HG02840 (cell line): ENCODE data around the gene CAPN2.
A peak's percentile ranks its signal among the peaks of the same experiment; 100 is the strongest.

Experiments used
- ATAC-seq: cut with Tn5 transposase; IDR thresholded peaks from one replicate; pipeline ENCODE4 v1.9.1; 2021; ENCODE audit warnings: mild to moderate bottlenecking, moderate library complexity, moderate number of reproducible peaks; ENCODE audit not compliant: unreplicated experiment, low FRiP score

Gene CAPN2

DNA sequence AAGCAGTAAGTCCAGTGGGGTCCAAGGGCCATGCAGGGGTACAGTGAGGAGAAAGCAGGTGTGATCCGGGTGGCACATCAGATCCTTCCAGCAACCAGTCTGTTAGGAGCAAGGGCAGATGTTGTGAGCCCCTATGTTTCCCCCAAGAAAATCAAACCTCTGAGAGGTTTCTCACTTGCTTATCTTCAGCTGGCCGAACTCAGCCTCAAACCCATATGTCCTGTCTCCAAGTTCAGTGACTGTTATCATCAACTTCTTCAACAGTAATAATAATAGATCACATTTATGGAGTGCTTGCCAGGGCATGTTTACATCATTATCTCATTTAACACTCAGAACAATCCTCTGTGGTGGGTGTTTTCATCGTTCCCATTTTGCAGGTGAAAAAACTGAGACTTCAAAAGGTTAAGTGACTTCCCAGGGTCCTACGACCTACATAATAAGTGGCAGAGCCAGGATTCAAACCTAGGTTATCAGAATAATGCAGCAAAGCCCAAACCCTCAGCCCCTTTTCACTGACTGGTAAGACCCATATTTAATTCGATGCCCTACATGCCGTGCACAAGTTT lies 3.3 kb downstream of the CAPN2 start:
- no peak for ATAC-seq

DNA sequence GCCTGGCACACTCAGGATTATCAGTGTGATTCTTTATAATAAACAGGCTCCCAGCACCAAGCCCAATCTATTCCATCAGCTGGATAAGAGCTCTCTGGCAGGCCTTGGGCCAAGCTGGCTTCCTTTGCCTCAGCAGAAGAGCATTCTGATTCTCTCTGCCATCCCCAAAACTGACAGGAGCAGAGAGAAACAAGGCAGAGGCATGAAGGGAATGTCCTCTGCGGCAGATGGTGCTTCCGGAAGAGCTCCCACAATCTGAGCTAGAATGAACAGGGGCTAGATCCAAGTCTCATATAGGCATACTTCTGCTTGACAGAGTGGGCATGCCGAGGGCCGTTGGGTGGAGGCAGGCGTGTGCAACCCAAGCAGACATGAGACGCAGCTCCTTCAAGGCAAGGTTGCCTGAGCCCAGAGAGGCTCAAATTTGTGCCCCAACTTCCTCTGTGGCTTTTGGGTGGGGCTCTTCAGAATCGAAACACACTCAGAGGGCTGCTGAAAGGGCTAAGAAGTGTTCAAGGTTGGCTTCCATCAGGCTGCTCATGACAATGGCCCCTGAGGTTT lies 4.0 kb downstream of the CAPN2 start:
- ATAC-seq, result no peak

DNA sequence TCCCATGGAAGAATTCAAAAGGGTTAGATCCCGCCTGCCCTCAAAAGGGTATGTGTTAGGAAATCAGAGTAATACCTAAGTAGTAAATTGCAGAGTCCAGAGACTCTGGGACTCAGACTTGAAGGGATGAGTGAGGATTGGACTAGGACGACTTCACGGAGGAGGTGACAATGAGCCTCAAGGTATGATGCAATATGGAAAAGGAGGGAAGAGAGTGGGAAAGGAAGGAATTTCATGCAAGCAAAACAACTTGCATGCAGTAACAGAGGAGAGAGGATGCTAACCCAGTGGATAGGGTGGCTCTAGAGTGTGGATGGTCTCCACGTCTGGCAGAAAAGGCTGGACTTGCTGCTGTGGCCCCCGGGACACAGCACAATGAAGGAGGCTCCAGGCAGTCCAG lies 4.8 kb downstream of the CAPN2 start:
- ATAC-seq, result no peak

DNA sequence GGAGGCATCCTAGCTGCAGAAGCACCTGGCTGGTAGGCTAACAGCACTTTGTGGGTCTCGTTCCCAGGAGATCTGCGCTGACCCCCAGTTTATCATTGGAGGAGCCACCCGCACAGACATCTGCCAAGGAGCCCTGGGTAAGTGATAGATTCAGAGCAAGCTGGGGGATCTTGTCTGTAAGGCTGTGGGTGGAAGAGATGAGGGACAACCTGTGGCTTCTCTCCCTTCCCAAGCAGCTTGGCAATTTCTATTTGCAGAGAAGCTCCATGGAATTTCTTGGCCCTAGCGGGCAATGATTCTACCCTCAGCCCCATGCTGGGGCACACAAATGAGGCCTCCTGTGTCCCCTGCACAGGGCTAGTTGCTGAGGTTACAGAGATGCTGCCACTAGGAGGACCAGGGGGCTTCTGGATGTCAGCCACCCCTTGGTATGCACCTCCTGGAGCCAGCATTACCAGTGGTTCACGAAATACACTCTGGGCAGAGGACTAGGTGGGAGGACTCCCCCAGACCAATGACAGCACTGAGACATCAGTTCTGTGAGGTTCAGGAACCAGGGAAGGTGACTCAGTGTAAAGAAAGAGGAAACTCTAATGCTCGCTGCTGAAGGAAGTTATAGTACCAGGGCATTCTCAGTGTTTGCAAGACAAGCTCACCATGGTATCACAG lies 5.5 kb downstream of the CAPN2 start:
- no peak for ATAC-seq

DNA sequence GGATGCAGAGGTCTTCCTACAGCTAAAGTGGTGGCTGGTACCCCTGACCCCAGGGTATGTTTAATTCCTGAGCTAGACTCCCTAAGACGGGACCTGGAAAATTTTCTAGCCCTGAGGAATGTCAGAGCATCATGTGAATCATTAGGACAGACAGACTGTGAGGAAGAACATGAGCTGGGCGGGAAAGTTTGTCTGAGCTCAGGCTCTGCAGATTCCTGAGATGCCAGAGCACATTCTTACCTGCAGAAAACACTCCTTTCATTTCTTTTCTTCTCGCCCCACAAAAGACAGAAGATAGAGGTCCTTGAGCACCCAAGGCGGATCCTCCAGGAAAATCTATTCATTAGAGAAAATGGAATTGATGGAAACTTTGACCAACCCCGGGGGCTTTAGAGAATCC lies 6.5 kb downstream of the CAPN2 start:
- ATAC-seq, result no peak

DNA sequence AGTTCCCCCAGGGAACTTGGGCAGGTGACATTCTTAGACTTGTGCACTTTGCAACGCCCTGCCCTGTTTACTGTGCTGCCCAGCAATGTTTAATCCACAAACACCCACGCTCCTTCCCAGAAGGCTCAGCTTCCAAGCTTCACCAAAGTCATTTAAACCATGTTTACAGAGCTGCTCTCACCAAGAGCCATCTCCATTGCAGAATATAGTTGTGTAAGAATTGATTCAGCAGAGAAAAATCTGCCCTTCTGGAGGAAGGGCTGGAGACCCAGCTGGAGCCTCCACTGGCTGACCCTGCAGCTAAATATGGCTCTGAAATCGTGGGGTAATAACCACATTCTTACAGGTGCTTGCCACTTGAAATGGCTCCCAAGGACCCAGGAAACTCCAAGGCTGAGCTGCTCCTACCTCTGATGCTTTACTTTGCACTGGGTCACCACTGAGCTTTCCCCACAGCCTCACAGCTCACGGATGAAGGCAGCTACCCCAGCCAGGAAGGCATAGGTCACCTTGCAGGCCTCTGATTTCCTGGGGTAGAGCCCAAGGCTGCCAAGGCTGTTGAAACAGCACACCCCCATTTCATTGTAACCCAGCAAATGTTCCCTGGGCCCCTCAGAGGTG lies 8.7 kb downstream of the CAPN2 start:
- ATAC-seq, result no peak

DNA sequence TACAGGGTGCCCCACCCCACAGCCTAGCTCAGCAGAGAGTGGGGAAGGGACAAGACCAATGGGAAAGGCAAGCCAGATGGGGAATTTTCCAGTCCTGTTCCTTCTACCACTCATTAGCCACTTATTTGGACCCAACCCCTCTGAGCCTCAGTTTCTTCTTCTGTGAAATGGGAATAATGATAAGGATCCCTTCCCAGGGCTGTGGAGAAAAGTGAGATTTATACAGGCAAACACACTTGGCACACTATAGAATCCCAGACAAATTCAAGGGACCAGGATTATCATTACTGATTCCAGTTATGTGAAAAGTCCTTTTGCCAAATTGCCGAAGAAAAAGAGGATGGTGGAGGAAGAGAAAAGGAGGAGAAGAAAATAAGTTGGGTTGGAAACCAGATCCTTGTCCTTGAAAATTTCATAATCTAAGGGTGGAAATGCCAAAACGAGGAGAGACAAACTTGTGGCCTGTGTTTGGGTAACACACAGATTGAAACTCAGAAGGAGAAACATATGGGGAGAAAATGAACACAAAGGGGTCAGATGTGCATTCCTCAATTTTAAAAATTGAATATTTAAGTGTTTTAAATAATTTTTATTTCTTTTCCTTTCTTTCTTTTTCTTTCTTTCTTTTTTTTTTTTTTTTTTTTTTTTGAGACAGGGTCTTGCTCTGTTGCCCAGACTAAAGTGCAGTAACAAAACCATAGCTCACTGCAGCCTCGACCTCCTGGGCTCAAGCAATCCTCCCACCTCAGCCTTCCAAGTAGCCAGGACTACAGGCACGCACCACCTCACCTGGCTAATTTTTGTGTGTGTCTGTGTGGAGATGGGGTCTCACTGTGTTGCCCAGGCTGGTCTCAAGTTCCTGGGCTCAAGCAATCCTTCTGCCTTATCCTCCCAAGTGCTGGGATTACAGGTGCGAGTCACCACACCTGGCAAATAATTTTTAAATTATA lies 9.6 kb downstream of the CAPN2 start:
- ATAC-seq, result no peak

DNA sequence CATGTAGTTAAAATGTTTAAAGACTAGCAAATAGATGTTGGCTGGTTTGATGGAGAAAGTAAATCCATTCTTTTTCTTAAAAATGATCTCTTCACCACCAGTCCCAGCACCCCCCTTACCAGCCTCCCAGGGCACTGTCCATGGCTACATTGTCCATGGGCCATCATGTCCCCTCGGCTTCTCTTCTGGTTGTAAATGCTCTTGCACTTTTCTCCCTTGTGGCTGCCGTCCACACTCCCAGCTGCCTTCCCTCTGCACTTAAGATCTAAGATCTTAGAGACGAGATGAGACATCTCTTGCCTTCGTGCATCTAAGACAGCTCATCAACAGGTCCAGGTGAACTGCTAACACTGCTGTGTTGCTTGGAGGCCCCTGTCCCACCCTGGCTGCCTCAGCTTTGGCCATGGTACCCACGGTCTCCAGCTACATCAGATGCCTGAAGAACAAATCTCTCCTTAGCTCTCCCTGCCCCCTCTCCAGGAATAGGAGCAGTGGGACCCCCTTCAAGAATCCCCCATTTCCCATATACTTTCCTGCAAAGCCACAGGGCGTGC lies 11.1 kb downstream of the CAPN2 start:
- no peak for ATAC-seq

DNA sequence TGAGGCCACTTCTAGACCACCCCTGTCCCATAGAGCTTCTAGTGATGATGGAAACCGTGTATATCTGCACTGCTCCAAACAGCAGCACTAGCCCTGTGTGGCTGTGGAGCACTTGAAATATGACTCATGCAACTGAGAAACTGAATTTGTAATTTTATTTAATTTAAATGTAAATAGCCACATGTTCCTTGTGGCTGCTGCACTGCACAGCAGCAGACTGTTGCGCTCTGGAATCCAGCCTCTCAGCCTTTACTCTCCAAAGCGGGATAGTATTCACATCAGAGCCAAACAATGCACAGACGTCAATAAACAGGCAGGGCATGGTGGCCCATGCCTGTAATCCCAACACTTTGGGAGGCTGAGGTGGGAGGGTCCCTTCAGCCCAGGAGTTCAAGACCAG lies 12.0 kb downstream of the CAPN2 start:
- no peak for ATAC-seq

DNA sequence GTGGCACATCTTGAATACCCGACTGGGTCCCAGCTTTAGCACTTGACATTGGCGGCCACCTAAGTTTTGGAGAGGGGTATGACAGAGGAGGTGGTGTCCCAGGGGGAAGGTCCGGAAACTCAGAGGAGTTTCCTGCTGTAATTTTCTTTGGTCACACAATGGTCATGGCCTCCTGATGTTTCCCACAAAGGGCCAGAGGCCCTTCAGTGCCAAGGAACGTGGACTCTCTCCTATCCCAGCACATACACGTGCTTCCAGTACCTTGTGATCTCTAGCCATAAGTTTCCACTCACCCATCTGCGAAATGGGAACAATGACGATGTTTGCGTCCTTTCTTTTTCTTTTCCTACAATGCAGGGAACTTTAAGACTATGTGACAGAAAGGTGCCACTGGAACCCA lies 13.2 kb downstream of the CAPN2 start:
- no peak for ATAC-seq

DNA sequence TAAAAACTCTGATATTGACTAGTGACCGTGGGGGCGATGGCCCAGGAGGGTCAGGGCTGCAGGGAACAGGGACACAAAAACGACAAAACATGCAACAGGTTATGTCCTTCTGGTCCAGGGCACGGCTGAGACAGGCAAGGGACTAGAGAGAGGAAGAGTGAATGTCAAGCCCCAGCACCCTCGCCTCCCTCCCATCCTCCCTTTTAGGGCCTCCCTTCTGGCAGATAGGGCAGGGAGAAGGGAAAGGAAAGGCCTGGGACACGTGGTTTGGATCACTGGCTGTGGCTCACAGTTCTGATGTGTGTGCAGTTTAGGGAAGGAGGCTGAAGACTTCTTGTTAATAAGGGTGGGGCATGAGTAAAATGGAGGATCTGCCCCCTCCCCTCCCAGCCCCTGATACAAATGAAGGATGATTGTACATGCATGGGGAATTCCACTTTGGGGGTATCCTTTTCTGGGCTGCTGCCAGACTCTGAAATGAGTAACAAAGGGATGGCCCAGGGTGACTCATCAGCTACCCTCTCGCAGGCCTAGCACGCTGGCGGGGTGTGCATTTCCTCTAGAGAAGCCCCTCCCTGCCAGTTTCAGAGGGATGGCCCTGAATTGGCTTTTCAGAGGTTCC lies 14.2 kb downstream of the CAPN2 start:
- ATAC-seq, result peak; percentile 87

DNA sequence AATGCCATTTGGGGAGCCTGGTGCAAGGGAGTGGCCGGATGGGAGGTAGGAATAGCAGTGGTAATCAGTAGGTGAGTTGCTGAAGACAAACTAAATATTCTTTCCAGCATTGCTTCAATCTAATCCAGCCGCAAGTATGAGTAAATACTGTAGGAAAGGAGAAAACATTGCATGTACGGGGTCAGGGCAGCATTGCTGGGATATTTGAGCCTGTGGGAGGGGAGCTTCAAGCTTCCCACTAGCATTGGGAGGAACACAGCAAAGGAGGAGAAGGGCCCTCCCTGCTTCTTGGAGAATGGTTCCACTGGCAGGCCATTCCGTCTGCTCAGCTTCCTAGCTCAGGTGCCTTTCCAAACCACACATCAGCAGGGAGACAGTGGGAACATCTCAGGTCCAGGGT lies 15.2 kb downstream of the CAPN2 start:
- no peak for ATAC-seq

DNA sequence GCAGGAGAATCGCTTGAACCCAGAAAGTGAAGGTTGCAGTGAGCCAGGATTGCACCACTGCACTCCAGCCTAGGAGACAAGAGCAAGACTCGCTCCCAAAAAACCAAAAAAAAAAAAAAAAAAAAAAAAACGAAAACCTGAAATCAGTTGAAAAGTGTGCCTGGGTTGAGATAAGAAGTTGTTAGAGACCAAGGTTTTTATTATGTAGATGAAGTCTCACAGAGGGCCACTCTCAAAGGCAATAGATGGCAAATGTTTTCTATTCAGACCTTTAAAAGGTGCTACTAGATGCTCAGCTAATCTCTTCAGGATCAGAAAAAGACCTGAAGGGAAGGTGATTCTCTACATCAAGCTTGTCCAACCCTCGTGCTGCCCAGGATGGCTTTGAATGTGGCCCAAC lies 17.6 kb downstream of the CAPN2 start:
- no peak for ATAC-seq

DNA sequence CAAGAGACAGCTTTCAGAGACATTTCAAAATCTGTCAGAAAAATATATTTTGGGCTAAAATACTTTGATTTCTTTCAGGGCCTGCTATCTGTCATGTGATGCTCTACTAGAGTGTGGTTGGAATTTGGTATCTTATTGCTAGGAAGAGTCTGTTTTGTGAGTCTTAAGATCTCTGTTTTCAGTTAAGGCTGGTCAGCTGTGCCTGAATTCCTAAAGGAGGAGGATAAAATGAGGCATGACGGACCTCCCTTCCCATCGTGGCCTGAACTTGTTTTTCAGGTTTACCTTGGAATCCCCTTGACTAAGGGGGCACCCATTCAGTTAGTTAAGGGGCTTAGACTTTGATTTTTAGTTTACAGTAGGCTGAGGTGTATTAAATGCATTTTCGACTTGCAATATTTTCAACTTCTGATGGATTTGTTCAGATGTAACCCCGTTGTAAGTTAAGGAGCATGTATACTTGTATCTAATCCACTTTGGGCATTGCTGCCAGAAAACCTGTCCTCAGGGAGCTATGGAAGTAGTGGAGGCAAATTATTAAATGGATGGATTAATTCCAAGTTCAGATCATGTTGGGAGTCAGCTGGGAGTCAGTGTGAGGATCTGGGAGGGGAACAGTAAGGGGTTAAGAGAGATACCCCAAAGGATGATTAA lies 18.3 kb downstream of the CAPN2 start:
- no peak for ATAC-seq

DNA sequence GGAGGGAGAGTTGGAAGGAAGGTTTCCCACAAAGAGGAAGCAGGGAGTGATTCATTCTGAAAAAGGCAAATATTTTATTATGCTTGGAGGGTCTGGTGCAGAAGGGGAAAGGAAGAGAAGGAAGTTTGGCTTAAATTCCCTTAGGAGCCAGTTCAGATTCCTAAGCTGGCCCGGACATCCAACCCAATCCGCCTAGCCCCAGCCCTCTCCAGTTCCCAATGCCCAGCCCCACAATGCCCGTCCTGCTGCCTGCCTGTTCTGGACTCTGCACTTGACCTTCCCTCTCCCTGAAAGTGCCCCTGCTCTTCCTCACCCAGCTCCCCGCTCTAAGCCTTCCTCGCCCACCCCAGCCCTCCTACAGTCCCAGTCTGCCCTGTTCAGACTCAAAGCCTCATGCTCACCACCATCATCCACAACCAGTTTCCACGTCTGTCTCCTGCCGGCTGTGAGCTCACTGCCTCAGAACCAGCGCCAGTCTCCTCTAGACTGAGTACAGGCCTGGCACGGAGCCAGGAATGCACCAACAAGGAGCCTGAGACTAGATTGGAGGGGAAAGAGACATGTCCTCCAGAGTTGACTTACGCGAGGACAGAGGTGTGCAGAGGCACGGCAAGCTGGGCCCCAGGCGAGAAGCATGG lies 18.9 kb downstream of the CAPN2 start:
- ATAC-seq, result no peak

DNA sequence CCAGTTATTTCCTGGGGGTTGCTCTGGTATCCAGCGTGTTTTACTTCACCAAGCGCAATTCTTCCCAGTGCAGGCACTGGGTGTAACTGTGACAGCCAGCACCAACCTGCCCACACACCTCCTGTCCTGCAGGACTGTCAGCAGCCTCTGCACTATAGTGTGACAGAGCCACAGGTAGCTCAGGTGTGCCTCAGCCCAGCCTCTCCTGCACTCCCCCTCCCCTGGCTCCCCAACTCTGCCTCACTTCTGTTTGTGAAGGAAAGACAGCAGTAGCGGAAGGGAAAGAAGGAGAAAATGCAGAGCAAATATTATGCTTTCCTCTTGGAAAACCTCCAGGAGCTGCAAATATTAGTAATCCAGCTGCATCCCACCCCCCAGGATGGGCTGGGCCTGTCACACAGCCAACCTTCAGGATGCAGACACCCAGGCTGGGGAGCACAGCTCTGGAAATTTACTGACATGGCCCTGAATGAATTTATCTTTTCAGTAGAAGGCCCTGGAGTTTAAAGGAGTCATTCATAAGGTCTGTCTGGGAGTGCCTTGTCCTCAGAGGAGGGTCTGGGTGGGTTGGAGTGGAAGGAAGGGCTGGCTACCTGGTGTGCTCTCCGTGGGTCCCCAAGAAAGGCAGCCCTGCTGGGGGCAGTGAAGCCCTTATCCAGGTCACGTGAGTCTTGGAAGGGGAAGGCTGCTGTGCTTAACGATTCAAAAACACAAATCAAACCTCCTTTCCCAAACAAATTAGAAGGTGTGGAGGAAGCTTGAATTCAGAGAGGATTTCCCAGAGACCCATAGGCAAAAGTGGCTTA lies 20.9 kb downstream of the CAPN2 start:
- no peak for ATAC-seq

DNA sequence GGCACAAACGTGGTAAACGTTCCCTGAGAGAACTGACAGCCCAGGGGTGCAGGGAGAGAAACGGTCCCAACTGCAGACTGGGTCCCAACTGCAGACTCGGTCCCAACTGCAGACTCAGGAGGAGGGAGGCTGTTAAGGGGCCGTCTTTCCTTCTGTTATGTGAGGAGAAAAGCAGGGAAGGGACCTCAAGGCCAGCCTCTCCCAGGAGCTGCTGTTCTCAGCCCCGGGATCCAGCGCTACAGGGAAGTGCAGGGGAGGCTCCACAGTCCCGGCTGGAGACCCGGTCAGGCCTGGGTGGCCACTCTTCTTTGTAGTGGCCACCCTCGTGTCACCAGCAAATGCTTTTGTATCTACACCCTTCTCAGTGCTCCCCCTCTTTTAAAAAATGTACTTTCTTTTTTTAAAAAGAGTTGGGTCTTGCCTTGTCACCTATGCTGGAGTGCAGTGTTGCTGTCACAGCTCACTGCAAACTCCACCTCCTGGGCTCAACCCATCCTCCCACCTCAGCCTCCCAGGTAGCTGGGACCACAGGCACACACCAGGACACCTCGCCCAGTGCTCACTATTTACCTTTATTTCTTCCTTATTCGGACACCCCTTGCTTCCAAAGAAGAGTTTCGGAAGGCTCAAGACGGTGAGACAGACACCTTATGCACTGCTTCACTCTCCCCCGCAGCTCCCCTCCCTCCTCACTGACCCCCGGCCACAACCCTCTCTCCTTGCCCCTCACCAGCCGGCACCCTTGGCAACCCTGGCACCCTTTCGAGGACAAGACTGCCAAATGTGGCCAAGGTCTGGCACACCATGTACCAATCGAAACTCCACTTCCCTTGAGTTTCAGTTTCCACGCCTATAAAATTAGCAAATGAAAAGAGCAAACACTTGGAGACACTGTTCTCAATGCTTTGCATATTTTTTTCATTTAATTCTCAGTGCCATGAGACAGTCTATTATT lies 21.8 kb downstream of the CAPN2 start:
- ATAC-seq, result no peak
